Stimulated activated CD4-positive, alpha-beta T cell treated with anti-CD3 and anti-CD28 coated beads, Interleukin-2, amount 100 ng/mL, for 24 hours (primary cell): ENCODE data around the gene CLK3.
"Not testable (repeated sequence)": the region's sequence is repeated elsewhere in the genome, so short reads cannot be mapped to it uniquely, and the experiment has no call there.

Experiments used
- DNase-seq, 2 donors: peaks; one replicate each; pipeline ENCODE4 v3.0.0-alpha.2; 2020

CLK3 gene

GRCh38 chr15:74621936-74622335 is 6.3 kb downstream of the CLK3 start:
- DNase-seq: no peak

DNA sequence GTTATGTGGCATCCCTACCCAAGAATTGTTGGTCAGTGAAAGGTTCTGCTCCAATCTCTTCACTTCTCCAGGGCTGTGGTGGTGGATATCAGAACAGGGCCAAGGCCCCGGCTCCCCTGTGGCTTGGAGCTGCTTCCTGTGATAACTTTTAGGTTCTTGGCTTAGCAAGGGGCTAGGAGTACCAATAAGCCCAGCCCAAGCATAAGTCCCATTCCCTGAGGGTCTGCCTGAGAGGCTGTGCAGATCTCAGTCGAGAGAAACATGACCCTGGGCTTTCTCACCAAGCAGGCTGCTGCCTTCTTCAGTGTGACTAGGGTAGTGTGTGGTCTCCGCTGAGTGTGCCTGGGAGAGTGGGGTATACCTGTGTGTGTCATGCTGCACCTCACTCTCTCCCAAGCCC is 7.1 kb downstream of the CLK3 start:
- DNase-seq: no peak

- no peak for DNase-seq
These were observed 8.5 kb downstream of the CLK3 start for GRCh38 chr15:74624020-74624602.

DNA sequence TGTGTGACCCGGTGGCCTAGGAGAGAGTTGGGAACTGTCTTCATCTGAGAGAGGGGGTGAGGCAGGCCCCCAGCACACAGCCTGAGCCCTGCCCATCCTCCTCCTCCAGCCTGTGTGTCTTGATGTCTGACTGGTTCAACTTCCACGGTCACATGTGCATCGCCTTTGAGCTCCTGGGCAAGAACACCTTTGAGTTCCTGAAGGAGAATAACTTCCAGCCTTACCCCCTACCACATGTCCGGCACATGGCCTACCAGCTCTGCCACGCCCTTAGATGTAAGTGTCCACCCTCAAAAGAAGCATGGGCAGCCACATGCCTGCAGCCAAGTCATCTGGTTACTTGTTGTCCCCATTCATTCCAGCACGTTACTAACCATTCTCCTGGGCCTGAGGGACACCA is 10.1 kb downstream of the CLK3 start:
- no peak for DNase-seq

- no peak for DNase-seq
These were observed 10.7 kb downstream of the CLK3 start for GRCh38 chr15:74626336-74626735.

- no peak for DNase-seq
These were observed 11.4 kb downstream of the CLK3 start for GRCh38 chr15:74626752-74627692.

DNA sequence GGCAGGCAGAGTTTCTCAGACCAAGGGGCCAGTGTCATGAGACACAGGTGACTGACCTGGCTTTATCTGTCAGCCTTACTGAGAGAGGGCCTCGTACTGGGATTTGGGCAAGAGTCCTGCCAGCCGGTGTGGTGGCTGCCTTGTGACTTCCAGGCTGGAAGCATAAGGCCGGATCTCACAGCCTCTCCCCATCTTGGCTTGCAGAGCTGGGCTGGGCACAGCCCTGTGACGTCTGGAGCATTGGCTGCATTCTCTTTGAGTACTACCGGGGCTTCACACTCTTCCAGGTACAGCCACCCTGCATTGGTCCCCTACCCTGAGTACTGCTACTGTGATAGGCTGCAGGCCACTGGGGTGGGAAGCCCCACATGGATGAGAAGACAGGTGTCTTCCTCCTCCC is 12.1 kb downstream of the CLK3 start:
- DNase-seq: no peak

GRCh38 chr15:74628199-74628598 is 12.6 kb downstream of the CLK3 start:
- DNase-seq: no peak

GRCh38 chr15:74628949-74629348 is 13.3 kb downstream of the CLK3 start:
- DNase-seq: no peak

DNA sequence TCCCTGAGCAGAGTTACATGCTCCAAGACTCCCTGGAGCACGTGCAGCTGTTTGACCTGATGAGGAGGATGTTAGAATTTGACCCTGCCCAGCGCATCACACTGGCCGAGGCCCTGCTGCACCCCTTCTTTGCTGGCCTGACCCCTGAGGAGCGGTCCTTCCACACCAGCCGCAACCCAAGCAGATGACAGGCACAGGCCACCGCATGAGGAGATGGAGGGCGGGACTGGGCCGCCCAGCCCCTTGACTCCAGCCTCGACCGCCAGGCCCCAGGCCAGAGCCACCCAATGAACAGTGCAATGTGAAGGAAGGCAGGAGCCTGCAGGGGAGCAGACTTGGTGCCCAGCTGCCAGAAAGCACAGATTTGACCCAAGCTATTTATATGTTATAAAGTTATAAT is 14.1 kb downstream of the CLK3 start:
- DNase-seq: not testable (repeated sequence)

GRCh38 chr15:74630284-74631086 is 14.8 kb downstream of the CLK3 start:
- no peak for DNase-seq

DNA sequence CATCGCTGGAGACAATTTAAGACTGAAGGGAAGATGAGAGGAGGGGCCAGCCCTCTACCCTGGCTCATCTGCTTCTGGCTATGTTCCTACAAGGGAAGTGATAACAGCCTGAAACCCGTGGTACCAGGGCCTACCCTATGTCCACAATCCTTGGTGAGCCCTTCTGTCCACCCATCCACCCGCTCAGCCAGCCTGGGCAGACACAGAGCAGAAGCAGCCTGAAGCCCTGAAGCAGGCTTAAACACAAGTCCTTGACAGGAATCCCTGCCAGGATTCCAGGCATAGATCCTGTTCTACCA is 15.4 kb downstream of the CLK3 start:
- no peak for DNase-seq

DNA sequence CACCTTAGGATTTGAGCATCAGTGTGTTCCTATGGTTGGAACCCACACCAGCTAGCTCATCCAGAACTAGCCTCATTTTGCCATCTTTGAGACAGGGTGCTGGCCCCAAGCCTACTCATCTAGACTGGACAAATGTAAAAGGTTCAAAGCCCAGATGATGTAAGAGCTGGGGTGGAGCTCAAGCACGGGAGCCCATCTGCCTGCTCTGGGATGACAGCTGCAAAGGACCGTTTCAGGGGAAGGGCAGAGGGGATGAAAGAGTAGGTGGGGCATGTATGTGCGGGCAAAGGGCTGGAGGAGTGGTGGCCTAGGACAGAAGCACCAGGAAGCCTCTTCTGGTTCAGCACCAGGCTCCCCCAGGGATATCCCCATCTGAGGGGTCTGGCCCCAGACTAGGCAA is 15.8 kb downstream of the CLK3 start:
- DNase-seq: no peak

DNA sequence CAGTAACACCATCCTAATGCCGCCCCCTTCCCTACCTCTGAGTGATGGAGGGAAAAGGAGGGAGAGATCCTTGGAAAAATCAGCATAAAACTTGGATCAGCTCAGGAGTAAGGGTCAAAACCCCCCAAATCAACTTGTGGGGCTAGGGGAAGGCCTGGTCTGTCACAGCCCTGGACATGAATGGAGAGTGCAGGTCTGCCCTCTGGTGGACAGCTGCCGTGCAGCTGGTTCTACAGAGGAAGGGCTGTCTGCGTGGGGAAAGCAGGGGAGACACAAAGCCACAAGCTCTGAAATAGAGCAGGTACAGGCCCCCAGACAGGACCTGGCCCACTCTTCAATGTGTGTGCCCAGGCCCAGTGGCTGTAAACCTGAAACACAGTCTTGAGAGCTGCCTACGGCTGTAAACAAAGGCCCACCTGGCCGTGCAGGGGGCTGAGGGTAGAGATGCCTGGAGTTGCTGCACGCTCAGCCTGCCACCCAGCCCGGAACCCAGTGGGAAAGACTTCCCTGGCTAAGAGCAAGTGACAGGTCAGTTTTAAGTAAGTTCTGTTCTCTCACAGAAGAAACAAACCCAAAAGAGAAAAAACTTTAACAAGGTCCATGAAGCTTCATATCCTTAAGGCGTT is 16.4 kb downstream of the CLK3 start:
- peak; percentile 69 to 75 for DNase-seq

DNA sequence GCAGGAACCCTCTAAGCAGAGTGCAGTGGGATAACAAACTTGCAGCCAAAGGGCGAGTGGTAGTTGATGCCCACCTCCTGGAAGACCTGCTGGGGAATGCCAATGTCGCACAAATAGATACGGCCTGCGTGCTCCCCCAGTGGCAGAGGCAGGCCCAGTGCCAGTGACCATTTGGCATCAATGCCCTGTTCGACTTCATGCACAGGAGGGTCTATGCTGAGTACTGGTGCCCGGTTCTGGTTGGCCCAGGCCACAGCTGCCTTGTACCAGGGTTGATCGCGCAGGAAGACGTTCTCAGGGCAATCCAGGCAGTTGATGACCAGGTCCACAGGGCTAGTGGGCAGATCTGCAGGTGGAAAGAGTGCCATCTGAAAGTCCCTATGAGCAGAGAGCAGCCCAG is 17.0 kb downstream of the CLK3 start:
- no peak for DNase-seq

DNA sequence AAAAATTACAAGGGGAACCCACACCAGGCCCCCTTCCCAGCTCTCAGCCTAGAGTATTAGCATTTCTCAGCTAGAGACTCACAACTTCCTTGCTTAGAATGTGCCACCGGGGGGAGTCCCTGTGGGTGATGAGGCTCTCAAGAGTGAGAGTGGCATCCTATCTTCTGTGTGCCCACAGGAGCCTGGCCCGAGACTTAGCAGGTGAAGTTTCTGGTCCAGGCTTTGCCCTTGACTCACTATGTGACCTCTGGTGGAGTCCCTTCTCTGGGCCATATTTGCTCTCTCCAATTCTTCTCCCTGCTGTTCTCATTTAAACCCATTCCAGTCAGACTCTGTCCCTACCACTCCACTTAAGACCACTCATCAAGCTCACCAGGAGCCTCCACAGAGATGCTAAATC is 18.1 kb downstream of the CLK3 start:
- DNase-seq: no peak

GRCh38 chr15:74635228-74635627 is 19.6 kb downstream of the CLK3 start:
- peak; percentile 76 to 78 for DNase-seq

DNA sequence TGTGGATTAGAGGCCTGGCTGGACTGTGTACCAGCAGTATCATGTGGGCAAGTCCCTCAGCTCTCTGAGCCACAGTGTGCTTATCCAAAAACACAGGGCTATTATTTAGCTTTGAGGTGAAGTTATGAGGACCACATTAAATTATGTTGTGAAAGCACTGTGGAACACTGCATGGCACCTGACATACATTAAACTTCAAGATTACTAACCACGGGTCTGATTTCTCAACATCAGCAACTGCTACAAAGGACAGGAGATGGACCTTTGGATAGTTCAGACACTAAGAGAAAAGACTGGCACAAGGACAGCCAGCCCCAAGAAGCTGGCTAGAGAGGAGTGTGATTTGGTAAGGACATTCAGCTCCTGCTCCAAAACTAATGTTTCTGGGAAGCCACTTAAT is 21.3 kb downstream of the CLK3 start:
- no peak for DNase-seq

- DNase-seq: no peak
These were observed 25.5 kb downstream of the CLK3 start for GRCh38 chr15:74641151-74641550.

GRCh38 chr15:74642348-74642733 is 26.7 kb downstream of the CLK3 start:
- no peak for DNase-seq

DNA sequence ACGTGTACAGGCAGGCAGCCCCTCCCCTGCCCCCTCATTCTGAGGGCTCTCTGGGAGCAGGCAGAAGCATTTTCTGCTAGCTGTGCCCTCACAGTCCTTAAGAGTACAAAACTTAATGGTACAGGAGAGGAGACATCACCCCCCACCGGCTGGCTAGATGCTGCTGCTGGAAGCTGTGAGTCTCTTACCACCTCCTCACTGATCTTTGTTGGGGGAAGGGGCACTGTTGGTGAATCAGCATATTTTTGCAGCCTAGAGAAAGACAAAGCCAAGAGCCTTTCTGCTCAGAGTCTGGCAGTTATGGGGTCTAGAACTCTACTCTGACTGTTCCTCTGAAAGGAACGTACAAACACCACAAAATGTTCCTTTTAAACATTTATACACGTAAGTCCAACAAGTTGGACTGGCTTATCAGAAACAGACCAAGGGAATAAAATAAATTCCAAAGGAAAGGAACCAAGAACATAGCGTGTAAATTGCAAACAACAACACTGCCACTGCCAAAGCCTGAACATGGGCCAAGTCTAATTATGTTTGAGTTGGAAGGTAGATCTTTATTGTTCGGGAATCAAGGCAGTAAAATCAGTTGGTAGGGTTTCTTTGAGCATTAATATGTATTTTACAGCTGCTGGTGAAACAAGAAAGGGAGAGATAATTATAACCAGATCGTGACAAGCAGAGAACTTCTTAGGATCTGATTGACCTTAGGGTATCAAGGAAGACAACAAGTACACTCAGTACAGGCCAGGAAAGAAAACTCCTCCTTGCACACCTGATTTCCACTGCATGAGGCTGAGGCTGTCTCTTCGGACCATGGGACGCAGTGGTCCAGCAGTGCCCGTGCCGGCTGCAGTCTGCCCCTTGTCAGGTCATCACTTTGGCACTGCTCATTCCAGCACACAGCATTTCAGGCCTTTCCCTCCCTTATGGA is 27.4 kb downstream of the CLK3 start:
- DNase-seq: no peak

DNA sequence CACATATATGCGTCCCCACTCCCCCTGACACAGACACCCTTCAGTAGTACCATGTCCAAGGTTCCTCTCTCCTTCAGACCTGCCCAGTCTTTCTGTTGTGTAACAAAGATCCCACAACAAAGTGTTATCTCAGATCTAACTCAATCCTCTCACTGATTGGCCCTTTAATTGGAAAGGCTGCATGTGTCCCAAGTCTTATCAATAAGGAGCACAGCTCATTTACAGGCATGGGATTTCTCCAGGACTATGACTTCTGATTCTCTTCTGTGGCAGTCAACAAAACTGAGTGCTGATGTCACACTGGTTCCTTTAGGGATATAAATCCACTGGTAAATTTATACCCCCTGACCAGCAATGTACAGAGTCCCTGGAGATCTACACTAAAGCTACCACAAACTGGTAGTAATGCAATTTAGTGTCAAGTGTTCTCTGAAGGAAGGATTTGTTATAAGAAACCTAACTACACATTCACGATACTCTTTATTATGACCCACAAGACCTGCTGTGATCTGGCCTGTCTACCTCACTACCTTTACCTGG is 28.1 kb downstream of the CLK3 start:
- no peak for DNase-seq
